A549 (cell line): ENCODE data around the gene CCDC73. TPM values are rescaled to one million over a fixed set of nuclear protein-coding genes. Genes with fewer than 3 reads are reported as not detected.
"Not testable (repeated sequence)": the region's sequence is repeated elsewhere in the genome, so short reads cannot be mapped to it uniquely, and the experiment has no call there.

ENCODE experiments used
- ATAC-seq, 2 experiments: fragments of 200-7000 bp in 1 of 2; fragments of >200 bp in 1 of 2; cut with Nextera tagmentation in 1 of 2; cut with Tn5 transposase in 1 of 2; 3 replicates each; pipeline versions ENCODE4 v1.8.0 to v1.9.1; 2018 to 2020; ENCODE audit warnings: mild to moderate bottlenecking in 1 of 2, moderate library complexity in 1 of 2
- CTCF ChIA-PET: fragments of 300-600 bp; sonication (Branson Sonifier 250); formaldehyde crosslinking; extraction: SDS; loops from one replicate; lab custom pipeline; 2021; ENCODE audit warnings: antibody characterized with exemption, inconsistent platforms; lab: Yijun Ruan, JAX
- POLR2A ChIA-PET: fragments of 350-600 bp; formaldehyde crosslinking; extraction: SDS; loops from one replicate; lab custom pipeline; 2021; ENCODE audit warnings: antibody characterized with exemption, inconsistent platforms; lab: Yijun Ruan, JAX
- DNase-seq, 2 experiments: peaks; one replicate each; pipeline versions ENCODE4 v3.0.0 to v3.0.0-alpha.2; 2011 to 2016; ENCODE audit warnings: low read depth in 1 of 2, low spot score in 1 of 2
- FAIRE-seq: peaks from 2 replicates; lab custom pipeline; 2011; peaks lifted over from hg19 to GRCh38; lab: Jason Lieb, UNC
- H3K27ac ChIP-seq, 2 experiments: fragments of >200 bp; sonication (Bioruptor Twin); formaldehyde crosslinking; 3 replicates each; pipeline ENCODE4 v1.5.1; 2016 to 2017
- H3K4me1 ChIP-seq: fragments of >200 bp; sonication (Bioruptor Twin); formaldehyde crosslinking; 3 replicates; pipeline ENCODE4 v1.6.1; 2016
- H3K4me2 ChIP-seq: fragments of >200 bp; sonication (Bioruptor Twin); formaldehyde crosslinking; 3 replicates; pipeline ENCODE4 v1.6.1; 2016
- H3K4me3 ChIP-seq: fragments of >200 bp; sonication (Bioruptor Twin); formaldehyde crosslinking; 3 replicates; pipeline ENCODE4 v1.5.1; 2016
- H3K9me3 ChIP-seq: fragments of >200 bp; sonication (Bioruptor Twin); formaldehyde crosslinking; 3 replicates; pipeline ENCODE4 v1.6.1; 2016
- BHLHE40 ChIP-seq: IDR thresholded peaks from 2 replicates; pipeline ENCODE4 v1.6.1; 2012; ENCODE audit warnings: low read depth, low read length, inconsistent platforms
- CBX8 ChIP-seq: fragments of 200-600 bp; sonication (generic); IDR thresholded peaks from 2 replicates; pipeline ENCODE4 v1.6.1; 2016
- CHD2 ChIP-seq: fragments of 150-350 bp; IDR thresholded peaks from 2 replicates; pipeline ENCODE4 v1.6.1; 2014; ENCODE audit warnings: low read length; ENCODE audit not compliant: partially characterized antibody
- EHF ChIP-seq: fragments of 250-450 bp; sonication (Bioruptor Pico); IDR thresholded peaks from 2 replicates; pipeline ENCODE4 v1.5.0; 2020; ENCODE audit warnings: mild to moderate bottlenecking
- ELK1 ChIP-seq: fragments of 150-350 bp; IDR thresholded peaks from 2 replicates; pipeline ENCODE4 v1.6.1; 2014; ENCODE audit warnings: low read depth, mild to moderate bottlenecking, low read length
- FOSL2 ChIP-seq, 2 experiments: fragments of 450-650 bp in 1 of 2; fragments of >200 bp in 1 of 2; sonication (Bioruptor Twin) in 1 of 2; formaldehyde crosslinking; IDR thresholded peaks; 2 replicates each; pipeline versions ENCODE4 v1.5.0 to v1.6.1; 2016 to 2020; ENCODE audit warnings: mild to moderate bottlenecking in 1 of 2, moderate library complexity in 1 of 2
- GATA3 ChIP-seq: IDR thresholded peaks from 2 replicates; pipeline ENCODE4 v1.6.1; 2012; ENCODE audit warnings: borderline replicate concordance
- JUNB ChIP-seq: fragments of >200 bp; sonication (Bioruptor Twin); formaldehyde crosslinking; IDR thresholded peaks from 2 replicates; pipeline ENCODE4 v1.6.1; 2016
- MAFK ChIP-seq: fragments of 450-650 bp; IDR thresholded peaks from 2 replicates; pipeline ENCODE4 v1.6.1; 2014; ENCODE audit not compliant: partially characterized antibody
- MYC ChIP-seq: IDR thresholded peaks from 2 replicates; pipeline ENCODE4 v1.6.1; 2012; ENCODE audit warnings: mild to moderate bottlenecking, inconsistent platforms, low read length, improper control_type of control experiment, borderline replicate concordance
- NFE2L2 ChIP-seq: fragments of 150-350 bp; conservative IDR thresholded peaks from 2 replicates; pipeline ENCODE4 v1.6.1; 2014; ENCODE audit warnings: low read length
- NPAS2 ChIP-seq: fragments of 250-450 bp; sonication (Bioruptor Pico); IDR thresholded peaks from 2 replicates; pipeline ENCODE4 v1.8.0; 2022; ENCODE audit warnings: mild to moderate bottlenecking, moderate library complexity, borderline replicate concordance
- PBX3 ChIP-seq: IDR thresholded peaks from 2 replicates; pipeline ENCODE4 v1.6.1; 2012
- RAD21 ChIP-seq, 2 experiments: fragments of >200 bp in 1 of 2; sonication (Bioruptor Twin) in 1 of 2; formaldehyde crosslinking in 1 of 2; IDR thresholded peaks in 1 of 2; conservative IDR thresholded peaks in 1 of 2; 2 replicates in 1 of 2; 3 replicates in 1 of 2; pipeline ENCODE4 v1.6.1; 2012 to 2018; ENCODE audit warnings: inconsistent platforms in 1 of 2
- SMC3 ChIP-seq: fragments of >200 bp; sonication (Bioruptor Twin); formaldehyde crosslinking; IDR thresholded peaks from 3 replicates; pipeline ENCODE4 v1.6.1; 2018; ENCODE audit warnings: inconsistent platforms
- USF2 ChIP-seq: fragments of 450-650 bp; IDR thresholded peaks from 2 replicates; pipeline ENCODE4 v1.6.1; 2014; ENCODE audit warnings: antibody characterized with exemption
- ZNF302 ChIP-seq: fragments of 250-450 bp; sonication (Bioruptor Pico); IDR thresholded peaks from 2 replicates; pipeline ENCODE4 v1.9.0; 2021; ENCODE audit warnings: inconsistent platforms, mild to moderate bottlenecking, moderate library complexity
- WGBS: methylation state at CpG from one replicate; pipeline ENCODE4 v1.1.6; 2017; ENCODE audit errors: missing lambda C conversion rate; 5-methylcytosine and 5-hydroxymethylcytosine counted together
- polyA plus RNA-seq, 4 experiments: library from polyadenylated mRNA; depleted of rRNA in 3 of 4; stranded (reverse); fragments of >200 nt; fragmentation: RNase III in 1 of 4; extraction: RNeasy Plus Mini Kit Qiagen cat#74134 plus additional on column Dnase treatment in 1 of 4; gene quantifications; 2 replicates in 3 of 4; 3 replicates in 1 of 4; pipeline ENCODE4 v1.2.3, GENCODE V29; 2011 to 2017
- TF ChIP-seq, protein P1 (sequence below): fragments of >200 bp; sonication (Bioruptor Twin); formaldehyde crosslinking; IDR thresholded peaks from 3 replicates; pipeline ENCODE4 v1.5.1; 2016
- TF ChIP-seq, protein P2 (sequence below): fragments of >200 bp; sonication (Bioruptor Twin); formaldehyde crosslinking; IDR thresholded peaks from 2 replicates; pipeline ENCODE4 v1.6.1; 2016

Gene CCDC73
- polyA plus RNA-seq, 2 of the 4 experiments (the other 2 are of a cell fraction): 0.03 TPM; not detected in 1

- no peak overlapping the region for H3K4me3 ChIP-seq
- POLR2A ChIA-PET: no interaction called here
- no peak overlapping the region for H3K27ac ChIP-seq
- peak in 1 of 2 experiments; percentile 30 for DNase-seq
- no peak for FAIRE-seq
- H3K4me1 ChIP-seq: 0 out of 3 replicates have a peak, but pooled peaks cover 3% of the 10 kb centered on the region
- TF ChIP-seq CBX8: no peak
- TF ChIP-seq GATA3: no peak
- TF ChIP-seq EHF (CRISPR knock-in tag): no peak
- TF ChIP-seq NPAS2 (CRISPR knock-in tag): no peak
- TF ChIP-seq MYC: no peak
- TF ChIP-seq SMC3: peak; percentile 68
- no peak for TF ChIP-seq BHLHE40
- TF ChIP-seq PBX3: no peak
- TF ChIP-seq, protein P1, sequence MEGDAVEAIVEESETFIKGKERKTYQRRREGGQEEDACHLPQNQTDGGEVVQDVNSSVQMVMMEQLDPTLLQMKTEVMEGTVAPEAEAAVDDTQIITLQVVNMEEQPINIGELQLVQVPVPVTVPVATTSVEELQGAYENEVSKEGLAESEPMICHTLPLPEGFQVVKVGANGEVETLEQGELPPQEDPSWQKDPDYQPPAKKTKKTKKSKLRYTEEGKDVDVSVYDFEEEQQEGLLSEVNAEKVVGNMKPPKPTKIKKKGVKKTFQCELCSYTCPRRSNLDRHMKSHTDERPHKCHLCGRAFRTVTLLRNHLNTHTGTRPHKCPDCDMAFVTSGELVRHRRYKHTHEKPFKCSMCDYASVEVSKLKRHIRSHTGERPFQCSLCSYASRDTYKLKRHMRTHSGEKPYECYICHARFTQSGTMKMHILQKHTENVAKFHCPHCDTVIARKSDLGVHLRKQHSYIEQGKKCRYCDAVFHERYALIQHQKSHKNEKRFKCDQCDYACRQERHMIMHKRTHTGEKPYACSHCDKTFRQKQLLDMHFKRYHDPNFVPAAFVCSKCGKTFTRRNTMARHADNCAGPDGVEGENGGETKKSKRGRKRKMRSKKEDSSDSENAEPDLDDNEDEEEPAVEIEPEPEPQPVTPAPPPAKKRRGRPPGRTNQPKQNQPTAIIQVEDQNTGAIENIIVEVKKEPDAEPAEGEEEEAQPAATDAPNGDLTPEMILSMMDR: peak; percentile 72
- TF ChIP-seq, protein P2, sequence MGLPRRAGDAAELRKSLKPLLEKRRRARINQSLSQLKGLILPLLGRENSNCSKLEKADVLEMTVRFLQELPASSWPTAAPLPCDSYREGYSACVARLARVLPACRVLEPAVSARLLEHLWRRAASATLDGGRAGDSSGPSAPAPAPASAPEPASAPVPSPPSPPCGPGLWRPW: no peak
- peak; percentile 76 to 84 for TF ChIP-seq RAD21 (conservative IDR thresholded peaks at IDR 0.05 in 1 of 2, IDR thresholded peaks at IDR 0.05 in 1 of 2)
- TF ChIP-seq ELK1: no peak
- TF ChIP-seq JUNB: no peak
- TF ChIP-seq ZNF302 (CRISPR knock-in tag): no peak
- CTCF ChIA-PET: interaction anchor here (0.6 to 5.4 kb wide), 10 partner anchors 8 to 433 kb away, joined by 3 to 53 read pairs (median 4); partner anchors contain the start of gene CCDC73
- WGBS: 0% methylated on average over 1 of the region's 1 CpG
- no peaks in the 10 kb centered on the region for H3K9me3 ChIP-seq
- ATAC-seq: peak; percentile 34 to 43; a peak in 2 of 6 replicates
- no peak overlapping the region for H3K4me2 ChIP-seq
Observed at GRCh38 chr11:32713496-32713895, 81.0 kb downstream of the CCDC73 start.

DNA sequence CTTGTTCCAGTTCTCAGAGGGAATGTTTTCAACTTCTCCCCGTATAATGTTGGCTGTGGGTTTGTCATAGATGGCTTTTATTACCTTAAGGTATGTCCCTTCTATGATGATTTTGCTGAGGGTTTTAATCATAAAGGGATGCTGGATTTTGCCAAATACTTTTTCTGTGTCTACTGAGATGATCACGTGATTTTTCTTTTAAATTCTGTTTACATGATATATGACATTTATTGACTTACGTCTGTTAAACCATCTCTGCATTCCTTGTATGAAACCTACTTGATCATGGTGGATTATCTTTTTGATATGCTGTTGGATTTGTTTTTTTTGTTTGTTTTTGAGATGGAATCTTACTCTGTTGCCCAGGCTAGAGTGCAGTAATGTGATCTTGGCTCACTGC is 85.5 kb downstream of the CCDC73 start:
- not testable (repeated sequence) for ATAC-seq

DNA sequence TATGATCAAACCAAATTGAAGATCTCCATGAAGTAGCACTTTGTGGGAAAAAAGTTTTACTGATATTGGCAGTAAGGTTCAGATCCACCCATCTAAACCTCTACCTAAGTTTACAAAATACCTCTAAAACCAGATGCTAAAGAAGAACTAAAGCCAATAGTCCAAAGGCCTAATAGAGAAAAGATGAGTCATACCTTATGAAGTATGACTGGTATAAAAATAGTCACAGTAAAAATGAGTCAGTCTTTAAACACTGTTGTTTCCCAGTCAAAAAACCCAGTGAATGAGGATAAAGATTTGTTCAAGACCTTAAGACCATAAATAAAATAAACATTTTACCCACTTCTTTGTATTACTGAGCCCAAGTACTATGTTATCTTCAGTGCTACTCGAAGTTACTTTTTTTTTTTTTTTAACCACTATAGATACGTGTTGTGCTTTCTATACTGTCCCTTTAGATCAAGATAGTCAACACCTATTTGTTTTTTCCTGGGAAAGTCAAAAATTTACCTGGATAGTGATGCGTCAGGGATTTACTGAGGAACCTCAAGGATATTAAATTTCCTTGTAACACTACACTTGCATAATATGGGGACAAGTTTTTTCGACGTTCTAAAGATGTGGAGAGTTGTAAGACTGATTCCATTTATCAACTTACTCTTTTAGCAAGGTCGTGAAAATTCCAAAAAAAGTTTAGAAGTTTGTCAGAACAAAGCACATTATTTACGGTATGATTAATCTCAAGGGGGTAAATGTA is 87.3 kb downstream of the CCDC73 start:
- CTCF ChIA-PET: interaction anchor here (0.8 kb wide), 1 partner anchor 384 kb away, joined by 4 read pairs; no protein-coding TSS in a partner anchor
- peak; percentile 90 for TF ChIP-seq NFE2L2
- TF ChIP-seq FOSL2 (IDR thresholded peaks at IDR 0.05): peak; percentile 93
- TF ChIP-seq FOSL2 (CRISPR knock-in tag; IDR thresholded peaks at IDR 0.05): peak; percentile 100
- TF ChIP-seq USF2: no peak
- TF ChIP-seq GATA3: peak; percentile 20; the same call in 1 of the 2 replicates
- peak; percentile 90 for TF ChIP-seq MAFK
- no peak for TF ChIP-seq CHD2
- TF ChIP-seq RAD21 (conservative IDR thresholded peaks at IDR 0.05 in 1 of 2, IDR thresholded peaks at IDR 0.05 in 1 of 2): 0 out of 5 replicates have a peak, but pooled peaks have one; percentile 3 to 13
- TF ChIP-seq JUNB: peak; percentile 79
- peaks cover 21% of the 10 kb centered on the region for H3K4me1 ChIP-seq
- FAIRE-seq: peak; percentile 73
- no peaks in the 10 kb centered on the region; the same call in 2 of the 3 replicates for H3K9me3 ChIP-seq
- POLR2A ChIA-PET: no interaction called here
- H3K4me2 ChIP-seq: peak overlapping the region; percentile 57
- 6% methylated on average over 7 of the region's 7 CpGs for WGBS
- no peak overlapping the region for H3K4me3 ChIP-seq
- ATAC-seq: peak; percentile 94 to 95
- DNase-seq: peak; percentile 60 to 78
- peak overlapping the region; percentile 34 to 75; a peak in 5 of 6 replicates for H3K27ac ChIP-seq

More for the DNA sequence above, 85.5 kb downstream of the CCDC73 start:
- H3K4me3 ChIP-seq, H3K9me3 ChIP-seq, H3K4me2 ChIP-seq, DNase-seq, FAIRE-seq, H3K27ac ChIP-seq, POLR2A ChIA-PET: not testable (repeated sequence)
- H3K4me1 ChIP-seq: peaks cover 21% of the 10 kb centered on the region
- WGBS: 85% methylated on average over 3 of the region's 3 CpGs
- CTCF ChIA-PET: interaction anchor here (0.9 to 1.2 kb wide), 3 partner anchors 20 to 84 kb away, joined by 3 read pairs; no protein-coding TSS in a partner anchor
